Measurements from ENCODE around the gene NELFE. TPM values are rescaled to one million over a fixed set of nuclear protein-coding genes. Genes with fewer than 3 reads are reported as not detected.

The NELFE gene
- total and polyA plus RNA-seq, 9 donors, result 54.8 to 84.5 (median 65.8) TPM

DNA sequence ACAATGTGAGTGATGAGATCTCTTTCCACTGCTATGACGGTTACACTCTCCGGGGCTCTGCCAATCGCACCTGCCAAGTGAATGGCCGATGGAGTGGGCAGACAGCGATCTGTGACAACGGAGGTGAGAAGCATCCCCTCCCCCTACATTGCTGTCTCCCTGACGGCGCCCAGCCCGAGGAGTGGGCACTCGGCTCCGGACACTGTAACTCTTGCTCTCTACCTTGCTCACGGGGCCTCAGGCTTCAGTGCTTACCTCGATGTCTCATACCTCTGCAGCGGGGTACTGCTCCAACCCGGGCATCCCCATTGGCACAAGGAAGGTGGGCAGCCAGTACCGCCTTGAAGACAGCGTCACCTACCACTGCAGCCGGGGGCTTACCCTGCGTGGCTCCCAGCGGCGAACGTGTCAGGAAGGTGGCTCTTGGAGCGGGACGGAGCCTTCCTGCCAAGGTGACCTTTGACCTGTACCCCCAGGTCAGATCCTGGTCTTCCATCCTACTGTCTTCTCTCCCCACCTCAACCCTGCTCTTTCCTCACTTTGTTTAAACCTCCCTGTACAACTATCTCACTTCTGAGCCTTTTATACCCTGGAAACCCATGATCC is 11.6 kb downstream of the NELFE start:
- Histone ChIP-seq H3K27ac (no peak overlapping the region), H3K4me1 (ENCODE audit: insufficient read depth) (peaks cover 6% of the 10 kb centered on the region), H3K9me3 (no peaks in the 10 kb centered on the region), H3K4me3 (no peak overlapping the region), H3K36me3 (no peaks in the 10 kb centered on the region), H3K27me3 (no peaks in the 10 kb centered on the region)
- intact Hi-C loops (cut with DNase I), result loop anchor here in 1 of 4 donors (10.0 kb wide), 1 partner anchor 1338 kb away; the partner anchor contains the start of genes PFDN6 and WDR46
- DNase-seq, result no peak
- TF ChIP-seq CTCF (IDR thresholded peaks at IDR 0.05) (no peak), POLR2A (IDR thresholded peaks at IDR 0.05) (no peak), EP300 (IDR thresholded peaks at IDR 0.05) (no peak)
- WGBS, 3 donors, result 82 to 86% (median 84%) methylated on average over 24 of the region's 24 CpGs

- Histone ChIP-seq H3K36me3 (no peaks in the 10 kb centered on the region), H3K9me3 (no peaks in the 10 kb centered on the region), H3K4me1 (ENCODE audit: insufficient read depth) (peaks cover 6% of the 10 kb centered on the region), H3K4me3 (no peak overlapping the region), H3K27me3 (no peaks in the 10 kb centered on the region), H3K27ac (peak overlapping the region; percentile 9 to 75)
- WGBS, 3 donors, result 70 to 79% (median 76%) methylated on average over 11 of the region's 11 CpGs
- intact Hi-C loops (cut with DNase I), result loop anchor here in 1 of 4 donors (10.0 kb wide), 1 partner anchor 1338 kb away; the partner anchor contains the start of genes PFDN6 and WDR46
- TF ChIP-seq POLR2A (IDR thresholded peaks at IDR 0.05) (no peak), CTCF (IDR thresholded peaks at IDR 0.05) (no peak), EP300 (IDR thresholded peaks at IDR 0.05) (no peak)
- DNase-seq, result no peak
Measured at GRCh38 chr6:31946370-31946885, 12.3 kb downstream of the NELFE start.

DNA sequence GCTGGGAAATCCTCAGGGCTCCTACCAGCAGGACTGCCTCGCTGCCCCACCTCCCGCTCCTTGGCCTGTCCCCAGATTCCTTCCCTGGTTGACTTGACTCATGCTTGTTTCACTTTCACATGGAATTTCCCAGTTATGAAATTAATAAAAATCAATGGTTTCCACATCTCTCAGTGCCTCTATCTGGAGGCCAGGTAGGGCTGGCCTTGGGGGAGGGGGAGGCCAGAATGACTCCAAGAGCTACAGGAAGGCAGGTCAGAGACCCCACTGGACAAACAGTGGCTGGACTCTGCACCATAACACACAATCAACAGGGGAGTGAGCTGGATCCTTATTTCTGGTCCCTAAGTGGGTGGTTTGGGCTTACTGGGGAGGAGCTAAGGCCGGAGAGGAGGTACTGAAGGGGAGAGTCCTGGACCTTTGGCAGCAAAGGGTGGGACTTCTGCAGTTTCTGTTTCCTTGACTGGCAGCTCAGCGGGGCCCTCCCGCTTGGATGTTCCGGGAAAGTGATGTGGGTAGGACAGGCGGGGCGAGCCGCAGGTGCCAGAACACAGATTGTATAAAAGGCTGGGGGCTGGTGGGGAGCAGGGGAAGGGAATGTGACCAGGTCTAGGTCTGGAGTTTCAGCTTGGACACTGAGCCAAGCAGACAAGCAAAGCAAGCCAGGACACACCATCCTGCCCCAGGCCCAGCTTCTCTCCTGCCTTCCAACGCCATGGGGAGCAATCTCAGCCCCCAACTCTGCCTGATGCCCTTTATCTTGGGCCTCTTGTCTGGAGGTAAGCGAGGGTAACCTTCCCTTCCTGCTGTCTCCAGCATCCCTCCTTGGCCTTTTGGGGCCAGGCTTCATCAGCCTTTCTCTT is 13.0 kb downstream of the NELFE start, which contains the start of gene CFB:
CFB (plus strand) TSS at position 589 of the 863 bp plus-strand sequence; CDS start at position 716, 127 bp downstream.
- H3K27me3 ChIP-seq, result no peaks in the 10 kb centered on the region
- H3K4me3 ChIP-seq, result peak within 1 kb of the TSS; percentile 23
- H3K9me3 ChIP-seq, result no peaks in the 10 kb centered on the region
- peak; percentile 77 to 90 (median 82) for DNase-seq
- H3K27ac ChIP-seq, result peak within 1 kb of the TSS; percentile 9 to 75
- H3K36me3 ChIP-seq, result no peaks in the 10 kb centered on the region
- intact Hi-C loops (cut with DNase I), result loop anchor here in 1 of 4 donors (10.0 kb wide), 1 partner anchor 1339 kb away; the partner anchor contains the start of genes PFDN6 and WDR46
- whole genome bisulfite sequencing, 3 donors, result 28 to 38% (median 33%) methylated on average over 11 of the region's 11 CpGs
- H3K4me1 ChIP-seq (ENCODE audit: insufficient read depth), result peaks cover 6% of the 10 kb centered on the region
- TF ChIP-seq CTCF (IDR thresholded peaks at IDR 0.05) (no peak), EP300 (IDR thresholded peaks at IDR 0.05) (peak; percentile 37), POLR2A (IDR thresholded peaks at IDR 0.05) (no peak)

- Histone ChIP-seq H3K27ac (peak overlapping the region; percentile 9 to 75), H3K36me3 (no peaks in the 10 kb centered on the region), H3K4me3 (peak overlapping the region; percentile 23), H3K9me3 (no peaks in the 10 kb centered on the region), H3K27me3 (no peaks in the 10 kb centered on the region), H3K4me1 (ENCODE audit: insufficient read depth) (peaks cover 7% of the 10 kb centered on the region)
- intact Hi-C loops (cut with DNase I), result loop anchor here in 1 of 4 donors (10.0 kb wide), 1 partner anchor 1340 kb away; the partner anchor contains the start of genes PFDN6 and WDR46
- TF ChIP-seq EP300 (IDR thresholded peaks at IDR 0.05) (no peak), POLR2A (IDR thresholded peaks at IDR 0.05) (no peak), CTCF (IDR thresholded peaks at IDR 0.05) (no peak)
- DNase-seq, result no peak
- 67 to 74% (median 68%) methylated on average over 9 of the region's 9 CpGs for WGBS, 3 donors
Measured at GRCh38 chr6:31945154-31945506, 13.6 kb downstream of the NELFE start.
